Prostate gland (tissue), 2 donors: ENCODE results near the gene ARL14EP.

ENCODE experiments used
- CTCF ChIP-seq, 4 experiments: fragments of 200-600 bp in 2 of 4; fragments of 450-650 bp in 2 of 4; sonication (generic) in 2 of 4; IDR thresholded peaks; 1 replicate in 3 of 4; 2 replicates in 1 of 4; pipeline ENCODE4 v1.5.1; 2016 to 2019; ENCODE audit warnings: antibody characterized with exemption in 4 of 4, mild to moderate bottlenecking in 2 of 4, moderate library complexity in 2 of 4
- POLR2A ChIP-seq: fragments of 450-650 bp; IDR thresholded peaks from one replicate; pipeline ENCODE4 v1.6.1; 2016; ENCODE audit warnings: antibody characterized with exemption, mild to moderate bottlenecking
- POLR2AphosphoS5 ChIP-seq: sonication (generic); formaldehyde crosslinking; IDR thresholded peaks from one replicate; pipeline ENCODE4 v1.6.1; 2017; ENCODE audit warnings: antibody characterized with exemption

- TF ChIP-seq CTCF (IDR thresholded peaks at IDR 0.05) (no peak), POLR2AphosphoS5 (no peak), POLR2A (no peak)
These were observed 30.4 kb upstream of the ARL14EP start for GRCh38 chr11:30292545-30292944.
